RPMI8226 (cell line): ENCODE measurements around the gene PCNX1.
A peak's percentile ranks its signal among the peaks of the same experiment; 100 is the strongest.
"Not testable (repeated sequence)": the region's sequence is repeated elsewhere in the genome, so short reads cannot be mapped to it uniquely, and the experiment has no call there.

Source experiments
- DNase-seq: peaks from one replicate; pipeline ENCODE4 v3.0.0-alpha.2; 2015

PCNX1 gene

DNA sequence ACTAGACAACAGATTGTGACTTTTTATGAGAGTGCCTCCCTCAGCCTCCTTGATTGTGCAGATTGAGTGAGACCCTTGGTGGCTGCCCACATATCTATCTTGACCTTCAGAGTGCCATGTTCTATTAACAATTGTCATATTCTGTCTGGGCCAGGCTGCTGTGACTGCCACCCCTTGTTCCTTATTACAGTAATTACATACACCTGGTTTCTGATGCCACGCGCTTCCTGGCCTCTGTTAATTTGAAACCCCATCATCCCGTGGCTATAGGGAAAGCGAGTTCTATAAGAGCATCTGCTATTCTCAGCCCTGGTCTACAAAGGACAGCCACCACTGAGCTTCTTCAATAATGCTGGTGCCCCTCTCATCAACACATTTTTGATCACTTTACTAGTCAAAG, 228.7 kb downstream of the PCNX1 start:
- DNase-seq, result no peak

DNA sequence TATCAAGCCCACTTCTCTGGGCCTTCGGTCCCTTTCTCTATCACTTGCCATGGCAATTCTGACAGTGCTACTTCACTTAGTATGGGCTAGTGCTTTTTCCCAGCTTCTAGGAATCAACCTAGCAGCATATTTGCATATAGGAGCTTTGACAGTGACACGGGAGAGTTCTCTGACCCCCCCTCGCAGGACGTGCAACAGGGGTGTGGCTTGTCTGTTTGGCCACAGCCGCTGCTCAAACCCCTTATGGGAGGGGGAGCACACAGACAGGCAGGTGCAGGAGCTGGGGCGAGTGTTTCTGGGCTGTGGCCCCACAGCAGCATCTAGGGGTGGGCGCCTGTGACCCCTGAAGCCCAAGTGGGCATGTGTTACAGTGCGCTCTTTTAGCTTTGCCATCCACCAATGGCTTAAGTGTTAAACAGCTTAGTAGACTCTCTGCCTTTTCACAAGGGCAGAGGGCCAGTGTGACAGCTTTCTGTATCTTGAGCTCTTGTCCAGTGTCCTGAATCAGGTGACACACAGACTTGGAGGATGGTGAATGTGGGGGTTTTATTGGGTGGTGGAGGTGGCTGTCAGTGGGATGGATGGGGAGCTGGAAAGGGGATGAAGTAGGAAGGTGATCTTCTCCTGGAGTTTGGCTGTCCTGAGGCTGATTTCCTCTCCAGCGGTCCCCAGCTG, 229.3 kb downstream of the PCNX1 start:
- no peak for DNase-seq

DNA sequence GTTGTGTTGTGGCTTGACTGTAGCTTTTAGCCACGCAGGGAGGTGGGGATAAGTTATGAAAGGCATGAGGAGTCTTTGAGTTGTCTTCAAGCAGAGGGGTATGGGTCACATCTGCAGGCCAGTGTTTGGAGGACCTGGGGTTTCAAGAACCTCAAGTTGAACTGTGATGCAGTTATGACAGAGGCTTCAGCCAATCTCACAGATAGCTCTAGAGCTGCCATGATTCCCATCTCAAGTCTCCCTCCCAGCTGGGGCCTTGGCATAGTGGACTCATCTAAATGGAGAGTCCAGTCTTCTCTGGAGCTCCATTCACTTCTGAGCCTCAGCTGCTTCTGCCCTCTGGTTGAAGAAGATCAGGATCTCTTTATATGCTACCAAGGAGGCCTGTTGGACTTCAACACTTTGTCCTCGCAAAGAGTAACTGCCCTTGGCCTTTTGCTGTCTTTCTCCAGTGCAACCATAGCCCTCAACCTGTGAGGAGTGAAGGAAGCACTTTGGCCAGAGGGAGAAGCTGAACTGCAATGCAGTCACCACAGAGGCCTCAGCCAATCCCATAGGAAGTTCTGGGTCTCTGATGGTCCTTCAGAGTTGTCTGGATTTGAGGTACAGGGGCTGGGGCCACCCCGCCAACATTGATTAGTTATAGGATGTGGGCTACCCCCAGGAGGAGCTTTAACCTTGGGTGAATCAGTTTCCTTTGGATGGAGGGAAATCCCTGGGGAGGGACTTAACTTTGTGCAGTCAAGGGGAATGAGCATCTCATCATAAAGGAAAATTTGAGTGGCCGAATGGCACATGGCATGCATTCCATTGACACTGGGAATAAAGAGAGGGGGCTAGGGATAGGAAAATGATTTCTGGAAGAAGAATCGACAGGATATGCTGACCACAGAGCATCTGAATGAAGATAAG, 230.5 kb downstream of the PCNX1 start:
- no peak for DNase-seq

DNA sequence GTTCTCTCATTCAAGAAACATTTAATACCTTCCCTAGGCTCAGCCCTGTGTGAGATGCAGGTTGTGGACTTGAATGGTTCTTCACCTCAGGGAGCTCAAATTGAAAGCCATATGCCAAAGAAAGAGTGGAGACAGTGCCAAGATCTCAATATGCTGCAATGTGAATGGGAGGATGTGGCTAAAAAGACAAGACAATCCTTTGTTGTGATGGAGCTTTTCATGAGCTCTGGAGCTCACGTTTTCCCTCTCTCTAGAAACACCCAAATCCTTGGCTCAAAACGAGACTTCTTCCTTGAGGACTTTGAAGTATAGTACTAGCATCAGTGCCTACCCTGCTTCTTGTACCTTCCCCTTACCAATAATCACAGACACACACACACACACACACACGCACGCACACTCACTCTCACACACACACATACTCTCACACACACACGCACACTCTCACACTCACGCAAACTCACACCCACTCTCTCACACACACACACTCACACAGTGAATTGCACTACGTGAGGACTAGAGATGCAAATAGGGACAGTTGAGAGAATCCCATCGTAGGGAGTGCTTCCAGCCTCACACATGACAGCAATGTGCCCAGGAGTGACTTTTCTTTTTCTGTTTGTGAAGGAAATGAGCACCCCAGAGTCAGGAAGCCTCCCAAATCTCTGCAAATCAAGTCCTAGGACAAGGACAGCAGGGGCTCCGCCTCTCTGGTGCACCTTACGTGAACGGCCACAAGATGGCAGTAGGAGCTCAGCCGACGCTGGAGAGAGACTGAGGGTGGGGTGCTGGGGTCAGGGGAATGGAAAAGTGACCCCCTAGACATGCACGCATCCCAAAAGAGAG, 231.4 kb downstream of the PCNX1 start:
- DNase-seq, result peak; percentile 51

DNA sequence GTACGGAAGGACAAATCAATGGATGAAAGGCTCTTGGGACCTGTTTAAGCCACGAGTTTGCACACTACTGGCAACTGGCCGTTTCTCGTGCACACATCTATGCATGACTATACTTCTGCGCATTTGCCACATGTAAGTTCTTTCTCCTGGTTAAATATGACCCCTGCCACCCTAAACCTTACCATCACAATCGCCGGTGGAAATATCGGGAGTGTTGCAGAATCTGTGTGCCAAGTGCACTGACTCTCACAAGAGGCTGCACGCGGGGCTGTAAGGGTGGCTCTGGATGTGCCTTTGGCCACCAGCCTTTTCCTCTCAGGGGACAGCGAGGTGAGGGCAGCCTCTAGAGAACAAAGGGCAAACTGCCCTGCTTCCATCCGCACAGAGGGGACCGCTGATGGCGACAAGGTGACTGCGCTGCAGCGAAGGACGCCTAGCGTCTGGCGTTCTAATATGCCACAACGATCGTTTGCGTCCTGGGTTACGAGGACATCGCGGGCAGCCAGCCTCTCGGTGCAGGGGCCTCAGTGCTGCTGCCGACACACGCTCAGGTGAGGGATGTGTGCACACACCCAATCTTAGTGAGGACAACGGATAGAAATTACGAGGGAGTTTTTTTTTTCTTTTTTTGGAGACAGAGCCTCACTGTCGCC, 232.2 kb downstream of the PCNX1 start:
- no peak for DNase-seq

DNA sequence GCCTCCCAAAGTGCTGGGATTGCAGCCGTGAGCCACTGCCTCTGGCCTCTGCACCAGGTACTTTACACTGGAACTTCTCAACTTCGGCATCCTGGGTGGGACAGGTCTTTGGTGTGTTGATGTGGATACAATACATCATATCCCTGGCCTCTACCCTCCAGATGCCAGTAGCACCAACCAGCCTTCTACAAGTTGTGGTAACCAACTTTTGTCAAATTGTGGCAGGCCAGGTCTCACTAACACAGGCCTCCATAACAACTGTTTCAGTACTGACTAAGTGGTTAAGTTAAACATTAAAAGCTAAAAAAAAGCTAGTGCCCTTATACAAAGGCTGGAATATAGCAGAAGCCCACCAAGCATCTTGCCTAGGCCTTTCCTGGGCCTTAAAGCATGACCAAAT, 232.9 kb downstream of the PCNX1 start:
- no peak for DNase-seq

DNA sequence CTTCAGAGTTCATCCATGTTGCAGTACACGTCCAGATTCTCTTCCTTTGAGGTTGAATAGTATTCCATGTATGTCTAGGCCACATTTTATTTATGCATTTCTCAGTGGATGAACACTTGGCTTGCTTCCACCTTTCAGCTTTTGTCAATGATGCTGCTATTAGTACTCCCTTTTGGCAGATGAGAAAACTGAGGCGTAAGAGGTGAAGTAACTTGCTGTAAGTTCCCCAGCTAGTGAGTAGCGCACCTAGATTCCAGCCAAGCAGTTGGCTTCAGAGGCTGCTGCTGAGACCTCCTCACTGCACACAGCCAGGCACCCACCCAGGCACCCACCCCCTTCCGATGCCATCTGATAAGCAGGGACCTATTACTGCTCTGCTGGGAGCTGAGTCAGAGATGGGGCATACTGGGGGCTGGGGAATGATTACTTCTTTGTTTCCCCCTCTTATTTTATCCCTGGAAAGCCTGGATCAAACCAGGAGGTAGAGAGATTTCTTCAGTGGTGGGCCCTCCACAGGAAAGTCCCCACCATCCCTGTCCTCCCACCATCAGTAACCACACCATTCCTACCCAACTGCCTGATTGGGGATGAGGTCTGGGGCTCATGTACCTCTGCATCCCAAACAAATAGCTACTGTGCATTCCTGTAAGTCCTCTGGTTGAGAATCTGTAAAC, 234.6 kb downstream of the PCNX1 start:
- no peak for DNase-seq

DNA sequence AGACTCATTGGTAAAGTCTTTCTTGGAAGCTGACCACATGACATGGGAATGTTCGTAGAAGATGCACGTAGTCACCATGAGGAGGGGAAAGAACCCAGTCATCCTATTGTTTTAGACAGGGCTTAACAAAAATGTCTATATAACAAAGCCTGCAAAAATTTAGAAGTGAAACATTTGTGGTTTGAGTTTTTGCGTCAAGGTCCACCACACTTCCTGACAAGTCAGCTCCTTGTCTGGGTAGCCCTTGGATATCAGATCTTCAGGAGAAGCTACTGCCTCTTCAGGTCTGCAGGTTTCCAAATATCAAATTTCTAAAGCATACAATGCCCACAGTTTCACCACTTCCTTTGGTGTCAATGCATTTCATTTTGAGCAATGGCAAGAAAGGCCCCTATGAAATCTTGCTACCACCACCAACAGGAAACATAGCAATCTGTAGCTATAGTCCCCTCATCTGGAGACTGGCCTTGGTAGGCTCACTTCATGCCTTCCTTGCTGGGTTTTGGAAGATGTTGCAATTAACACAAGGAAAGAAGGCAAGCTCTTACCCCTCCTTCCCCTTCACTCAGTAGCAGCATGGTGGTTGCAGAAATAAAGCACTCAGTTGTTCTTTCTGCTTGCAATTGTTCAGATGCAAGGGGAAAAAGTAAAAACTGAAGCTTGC, 235.2 kb downstream of the PCNX1 start:
- peak; percentile 38 for DNase-seq

DNA sequence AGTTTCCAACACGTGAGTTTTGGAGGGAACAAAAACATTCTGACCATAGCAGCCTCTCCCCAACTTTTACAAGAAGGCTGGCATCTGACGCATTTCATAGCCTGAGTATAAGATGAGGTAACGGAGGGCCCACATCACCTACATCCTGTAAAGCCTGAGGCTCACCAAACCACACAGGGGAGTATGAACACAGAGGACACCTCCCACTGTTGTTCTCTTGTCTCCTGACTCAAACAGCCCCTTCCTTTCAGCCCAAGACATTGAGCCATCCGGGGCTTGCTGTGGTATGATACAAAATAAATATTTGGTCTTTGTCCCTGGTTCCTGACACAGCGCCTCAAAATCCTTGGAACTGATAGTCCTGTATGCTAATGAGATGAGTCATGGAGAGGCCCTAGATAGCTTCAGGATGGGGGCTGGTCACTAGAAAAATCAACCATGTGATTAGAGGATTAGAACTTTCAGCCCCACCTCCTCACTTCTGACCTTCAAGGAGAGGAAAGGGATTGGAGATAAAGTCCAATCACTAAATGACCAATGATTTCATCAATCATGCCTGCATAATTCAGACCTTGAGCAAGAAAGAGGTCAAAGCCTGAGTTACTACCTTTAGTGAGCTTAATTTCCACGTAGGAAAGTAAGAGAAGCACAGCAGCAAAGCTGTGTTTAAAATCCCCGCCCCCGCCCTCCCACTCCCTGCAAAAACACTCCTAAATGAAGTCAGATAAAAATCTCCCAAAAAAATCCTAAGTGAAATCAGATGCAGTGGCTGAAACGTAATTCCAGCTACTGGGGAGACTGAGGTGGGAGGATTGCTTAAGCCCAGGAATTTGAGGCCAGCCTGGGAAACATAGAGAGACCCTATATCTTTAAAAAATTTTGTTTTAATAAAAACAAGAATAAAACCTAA, 236.4 kb downstream of the PCNX1 start:
- DNase-seq, result no peak

DNA sequence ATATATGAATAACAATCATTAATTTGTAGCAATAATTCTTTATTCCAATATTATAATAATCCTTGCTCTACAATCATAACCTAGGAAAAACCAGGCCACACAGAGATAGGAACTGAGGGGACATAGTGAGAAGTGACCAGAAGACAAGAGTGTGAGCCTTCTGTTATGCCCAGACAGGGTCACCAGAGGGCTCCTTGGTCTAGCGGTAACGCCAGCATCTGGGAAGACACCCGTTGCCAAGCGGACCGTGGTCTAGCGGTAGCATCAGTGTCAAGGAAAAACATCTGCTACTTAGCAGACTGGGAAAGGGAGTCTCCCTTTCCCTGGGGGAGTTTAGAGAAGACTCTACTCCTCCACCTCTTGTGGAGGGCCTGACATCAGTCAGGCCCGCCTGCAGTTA, 240.1 kb downstream of the PCNX1 start:
- not testable (repeated sequence) for DNase-seq

DNA sequence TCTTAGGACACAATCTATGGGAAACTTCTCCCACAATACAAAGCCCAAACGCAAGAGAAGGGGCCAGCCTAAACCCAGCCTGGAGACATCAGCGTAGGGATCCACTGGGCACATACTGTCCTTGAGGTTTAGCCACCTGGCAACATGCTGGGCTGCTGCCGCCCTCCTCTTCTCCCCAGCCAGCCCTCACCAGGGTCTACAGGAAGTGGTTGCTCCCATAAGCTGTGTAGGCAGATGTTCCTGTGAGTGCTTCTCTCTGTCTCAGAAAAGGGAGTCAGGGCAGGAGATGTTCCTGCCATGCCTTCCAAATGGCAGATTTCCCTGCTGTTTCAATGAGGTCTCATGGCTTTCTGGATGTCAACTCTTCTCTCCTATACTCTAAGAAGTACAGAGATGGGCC, 241.4 kb downstream of the PCNX1 start:
- no peak for DNase-seq

DNA sequence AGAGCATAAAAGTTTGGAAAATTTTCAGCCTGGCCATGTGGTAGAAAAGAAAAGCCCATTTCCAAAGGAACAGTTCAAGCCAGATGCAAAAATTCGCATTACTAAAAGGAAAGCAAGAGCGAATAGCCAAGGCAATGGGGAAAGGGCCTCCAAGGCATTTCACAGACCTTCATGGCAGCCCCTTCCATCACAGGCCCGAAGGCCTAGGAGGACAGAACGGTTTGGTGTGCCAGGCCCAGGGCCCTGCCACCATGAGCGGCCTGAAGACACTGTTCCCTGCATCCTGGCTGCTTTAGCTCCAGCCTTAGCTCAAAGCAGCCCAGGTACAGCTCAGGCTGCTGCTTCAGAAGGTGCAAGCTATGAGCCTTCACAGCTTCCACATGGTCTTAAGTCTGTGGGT, 243.5 kb downstream of the PCNX1 start:
- no peak for DNase-seq

DNA sequence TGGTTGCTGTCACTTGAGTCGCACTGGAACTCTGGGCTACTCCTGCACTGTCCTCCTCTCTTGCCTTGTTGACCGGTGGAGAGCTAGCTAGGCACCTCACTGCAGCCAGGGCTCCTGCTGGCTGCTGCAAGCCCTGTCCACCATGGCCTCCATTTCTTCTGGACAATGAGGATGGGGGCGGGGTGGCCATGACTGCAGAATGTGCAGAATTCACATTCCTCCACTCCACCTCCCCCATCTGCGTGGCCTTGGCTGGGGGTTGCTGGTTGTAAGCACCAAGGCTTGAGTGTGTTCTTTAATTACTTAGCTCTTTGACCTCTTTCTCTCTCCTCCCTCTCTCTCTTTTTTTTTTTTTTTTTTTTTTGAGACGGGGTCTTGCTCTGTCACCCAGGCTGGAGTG, 248.5 kb downstream of the PCNX1 start:
- DNase-seq, result no peak

DNA sequence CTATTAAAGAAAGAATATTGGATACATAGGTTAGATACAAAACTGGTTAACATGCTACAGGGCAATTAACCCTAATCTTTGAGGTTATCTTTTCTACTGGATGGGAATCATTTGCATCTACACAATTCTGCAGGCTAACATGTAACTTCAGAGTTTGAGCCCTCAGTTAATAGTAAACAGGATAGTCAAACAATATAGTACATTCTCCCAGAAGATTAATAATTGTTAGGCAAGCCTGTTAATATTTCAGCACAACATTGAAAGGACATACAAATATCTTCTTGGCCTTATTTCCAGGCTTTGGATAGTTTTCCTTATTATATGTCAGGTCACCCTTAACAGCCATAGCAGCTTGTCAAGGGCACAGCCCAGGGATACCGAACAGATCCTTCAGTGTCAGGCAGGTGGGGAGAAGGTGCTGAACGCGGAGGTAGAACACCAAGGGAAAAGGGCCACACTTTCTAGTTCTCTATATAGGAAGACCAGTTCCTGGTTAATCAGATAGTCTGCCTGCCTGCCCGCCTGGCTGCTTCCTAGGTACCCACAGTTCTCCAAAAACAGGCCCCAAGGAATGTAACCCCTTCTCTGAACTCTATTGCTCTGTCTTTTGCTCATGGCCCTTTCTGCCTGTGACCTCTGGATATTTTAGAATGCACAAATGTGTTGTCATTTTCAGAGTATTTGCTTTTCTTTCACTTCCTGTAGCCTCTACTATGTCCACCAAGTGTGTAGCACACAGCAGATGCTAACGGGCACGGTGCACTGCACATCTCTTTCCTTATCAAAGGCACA, 256.0 kb downstream of the PCNX1 start:
- DNase-seq, result no peak

DNA sequence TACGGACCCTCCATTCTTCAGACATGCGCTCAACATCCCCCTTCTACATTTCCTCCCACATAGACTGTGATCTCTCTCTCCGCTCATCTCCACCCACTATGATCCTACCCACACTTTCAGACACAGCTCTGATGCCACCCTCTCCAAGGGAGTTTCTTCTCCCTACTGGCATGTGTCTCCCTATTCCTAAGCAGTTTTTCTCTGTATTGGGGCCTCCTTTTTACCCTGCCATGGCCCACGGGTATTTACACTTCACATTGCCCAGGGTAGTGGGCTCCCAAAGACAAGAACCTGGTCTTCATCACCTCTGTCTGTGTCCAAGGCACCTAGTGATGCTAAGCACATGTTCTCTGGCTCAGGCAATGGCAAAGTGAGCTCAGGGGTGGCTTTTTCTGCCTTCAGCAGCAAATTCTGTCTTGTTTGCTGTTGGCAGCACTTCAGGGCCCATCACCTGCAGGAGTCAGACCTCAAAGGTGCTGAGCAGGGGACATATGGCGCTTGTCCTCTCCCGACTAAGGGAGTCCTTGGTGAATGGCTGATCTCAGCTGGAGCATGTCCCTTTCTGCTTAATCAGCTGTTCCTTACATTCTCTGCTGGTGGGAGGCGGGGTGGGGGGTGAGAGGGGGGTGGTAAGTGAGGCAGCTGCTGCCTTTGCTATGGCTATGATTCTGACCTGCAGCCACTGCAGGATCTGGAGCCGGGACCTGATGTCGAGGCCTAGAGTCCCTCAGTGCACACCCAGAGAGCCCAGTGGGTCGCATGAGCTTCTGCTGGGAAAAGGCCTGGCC, 256.8 kb downstream of the PCNX1 start:
- DNase-seq, result peak; percentile 90
